ENCODE results near the gene PHF2. TPM values are rescaled to one million over a fixed set of nuclear protein-coding genes. Genes with fewer than 3 reads are reported as not detected.

The PHF2 gene
- total RNA-seq, 1 experiment from 2014 or later = 11.6 TPM

GRCh38 chr9:93658184-93658925, 82.0 kb downstream of the PHF2 start:
- H3K27me3 Mint-ChIP-seq (ENCODE audit: low read depth) = no peaks in the 10 kb centered on the region
- H3K9me3 Mint-ChIP-seq = no peaks in the 10 kb centered on the region
- TF ChIP-seq ZSCAN18 (CRISPR knock-in tag; IDR thresholded peaks at IDR 0.05) = no peak
- no peak for TF ChIP-seq GTF2I (CRISPR knock-in tag; conservative IDR thresholded peaks at IDR 0.05)
- no peak for TF ChIP-seq TEAD4 (CRISPR knock-in tag; IDR thresholded peaks at IDR 0.05)
- TF ChIP-seq ELF4 (CRISPR knock-in tag; IDR thresholded peaks at IDR 0.05; ENCODE audit: low read depth) = no peak
- TF ChIP-seq ERG (CRISPR knock-in tag; IDR thresholded peaks at IDR 0.05) = no peak
- no peak for TF ChIP-seq TP53 (CRISPR knock-in tag; IDR thresholded peaks at IDR 0.05)
- TF ChIP-seq MXD4 (CRISPR knock-in tag; IDR thresholded peaks at IDR 0.05; ENCODE audit: borderline replicate concordance) = no peak
- TF ChIP-seq ZNF219 (CRISPR knock-in tag; IDR thresholded peaks at IDR 0.05; ENCODE audit: borderline replicate concordance) = no peak
- TF ChIP-seq ESRRA (CRISPR knock-in tag; IDR thresholded peaks at IDR 0.05; ENCODE audit: borderline replicate concordance) = no peak
- TF ChIP-seq ARID4B (CRISPR knock-in tag; IDR thresholded peaks at IDR 0.05; ENCODE audit: borderline replicate concordance) = no peak
- no peak for TF ChIP-seq ZNF416 (CRISPR knock-in tag; IDR thresholded peaks at IDR 0.05)
- no peak for TF ChIP-seq NFE2L1 (CRISPR knock-in tag; IDR thresholded peaks at IDR 0.05)
- TF ChIP-seq NR3C1 (CRISPR knock-in tag; conservative IDR thresholded peaks at IDR 0.05; ENCODE audit: low read depth) = no peak
- no peak for TF ChIP-seq E2F5 (CRISPR knock-in tag; IDR thresholded peaks at IDR 0.05)
- TF ChIP-seq CTCF (IDR thresholded peaks at IDR 0.05) = no peak
- TF ChIP-seq EMX1 (CRISPR knock-in tag; IDR thresholded peaks at IDR 0.05) = no peak
- no peak for TF ChIP-seq RORB (CRISPR knock-in tag; IDR thresholded peaks at IDR 0.05)
- TF ChIP-seq IRF1 (CRISPR knock-in tag; IDR thresholded peaks at IDR 0.05) = no peak
- peaks cover 7% of the 10 kb centered on the region; the same call in 1 of the 2 replicates for H3K36me3 Mint-ChIP-seq
- ChIA-PET POLR2A (no interaction called here), CTCF (interaction anchor here (0.7 kb wide), 1 partner anchor 504 kb away, joined by 3 read pairs; no protein-coding TSS in a partner anchor)
- H3K4me3 Mint-ChIP-seq = no peak overlapping the region
- peak; percentile 9 for DNase-seq (ENCODE audit: low spot score)
- ATAC-seq = no peak
- H3K4me1 Mint-ChIP-seq = no peaks in the 10 kb centered on the region
- H3K27ac Mint-ChIP-seq = no peak overlapping the region
